ENCODE results near the gene AJAP1.

DNA sequence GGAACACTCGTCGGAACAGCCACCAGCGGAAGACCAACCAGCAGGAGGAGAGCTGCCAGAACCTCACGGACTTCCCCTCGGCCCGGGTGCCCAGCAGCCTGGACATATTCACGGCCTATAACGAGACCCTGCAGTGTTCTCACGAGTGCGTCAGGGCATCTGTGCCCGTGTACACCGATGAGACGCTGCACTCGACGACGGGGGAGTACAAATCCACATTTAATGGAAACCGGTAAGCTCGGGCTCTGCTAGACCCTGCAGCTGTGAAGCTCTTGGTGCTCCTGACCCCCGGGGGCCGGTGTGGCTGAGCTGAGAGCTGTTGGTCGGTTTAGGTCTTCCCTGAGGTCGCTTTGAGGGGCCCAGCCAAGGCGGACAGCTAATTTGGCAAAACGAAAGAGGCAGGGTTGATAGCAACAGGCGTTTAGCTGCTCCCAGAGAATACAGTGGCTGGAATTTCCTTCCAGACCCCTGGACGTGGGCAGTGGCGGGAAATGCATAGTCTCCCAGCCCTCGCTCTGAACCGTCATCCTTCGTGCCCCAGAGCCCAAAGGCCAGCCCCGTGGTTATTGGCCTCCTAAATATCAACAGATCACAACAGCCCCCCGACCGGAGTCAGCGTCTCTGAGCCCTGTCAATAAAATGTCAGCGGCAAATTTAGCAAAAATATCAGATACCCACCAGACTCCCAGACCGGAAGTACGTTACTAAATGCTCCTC, 118.0 kb downstream of the AJAP1 start:
- TF ChIP-seq GATA2 (IDR thresholded peaks at IDR 0.05; ENCODE audit: low read depth, low read length) (no peak), GATA3 (IDR thresholded peaks at IDR 0.05; ENCODE audit: low read depth, low read length) (no peak)
